Measurements from ENCODE around the gene PPP1R17. TPM values are rescaled to one million over a fixed set of nuclear protein-coding genes. Genes with fewer than 3 reads are reported as not detected.

PPP1R17 gene
- total and polyA plus RNA-seq, 4 donors = not detected

DNA sequence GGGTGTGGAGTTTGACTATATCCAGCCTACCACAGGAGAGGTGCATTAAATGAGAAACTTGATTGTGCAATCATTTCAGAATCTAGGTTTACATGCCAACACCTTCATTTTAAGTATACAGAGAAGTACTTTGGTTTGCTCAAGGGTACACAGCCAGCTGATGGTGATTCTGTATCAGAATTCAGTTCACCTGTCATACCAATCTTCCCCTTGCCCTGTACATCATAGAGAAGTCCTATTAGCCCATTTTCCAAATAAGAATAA, 35.0 kb upstream of the PPP1R17 start:
- Histone ChIP-seq H3K9me3 (ENCODE audit: control insufficient read depth, low read length) (no peaks in the 10 kb centered on the region), H3K4me3 (ENCODE audit: low read length in 2 of 2) (no peak overlapping the region), H3K36me3 (ENCODE audit: control insufficient read depth in 1 of 2, insufficient read depth in 2 of 2, low read length in 1 of 2) (no peaks in the 10 kb centered on the region), H3K4me1 (ENCODE audit: control insufficient read depth in 1 of 2, insufficient read depth in 2 of 2, low read length in 2 of 2) (no peaks in the 10 kb centered on the region), H3K27ac (ENCODE audit: low read depth in 1 of 2, low read length in 2 of 2) (no peak overlapping the region), H3K27me3 (ENCODE audit: control insufficient read depth in 1 of 2, insufficient read depth in 2 of 2, low read length in 1 of 2) (no peaks in the 10 kb centered on the region)
- ATAC-seq (ENCODE audit: low FRiP score) (no peak), DNase-seq (no peak)
- intact Hi-C loops (cut with DNase I) = no loop called here

DNA sequence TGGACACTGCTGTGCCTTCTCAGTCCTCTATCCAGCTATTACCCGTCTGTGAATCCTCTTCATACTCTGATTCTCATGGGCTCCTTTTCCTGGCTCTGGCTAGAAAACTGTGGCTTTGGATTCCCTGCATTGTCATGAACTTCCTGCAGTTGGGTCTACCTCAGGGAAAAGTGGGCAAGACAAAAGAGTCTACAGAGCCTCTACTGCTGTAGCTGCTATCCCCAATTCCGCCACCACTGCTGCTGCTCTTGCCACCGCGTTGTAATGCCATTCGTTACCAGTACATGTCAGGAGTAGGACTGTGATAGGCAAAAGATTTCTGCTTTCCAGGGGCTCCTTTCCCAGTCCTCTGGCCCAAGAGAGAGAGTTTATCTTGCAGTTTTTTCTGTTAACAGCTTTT, 23.9 kb upstream of the PPP1R17 start:
- 41 to 49% methylated on average over 5 of the region's 5 CpGs for WGBS, 2 donors

DNA sequence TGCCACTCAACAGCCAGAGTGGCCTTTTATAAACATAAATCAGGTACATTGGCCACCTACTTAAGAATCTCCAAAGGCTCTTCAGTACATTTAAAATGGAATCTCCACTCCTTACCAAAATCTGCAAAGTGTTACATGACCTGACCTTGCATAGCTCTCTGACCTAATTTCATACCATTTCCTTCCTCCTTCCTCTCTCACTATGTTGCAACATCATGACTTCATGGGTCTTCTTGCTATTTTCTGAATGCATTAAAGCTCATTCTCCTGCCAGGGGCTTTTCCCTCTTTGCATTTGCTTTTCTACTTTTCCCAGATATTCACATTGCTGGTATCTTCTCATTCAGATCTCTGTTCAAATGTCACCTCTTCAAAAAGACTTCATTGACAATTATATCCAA, 22.1 kb upstream of the PPP1R17 start:
- ATAC-seq (ENCODE audit: low FRiP score) = no peak
- no peaks in the 10 kb centered on the region for H3K4me1 ChIP-seq (ENCODE audit: control insufficient read depth in 1 of 2, insufficient read depth in 2 of 2, low read length in 2 of 2)

More for the DNA sequence above, 23.9 kb upstream of the PPP1R17 start:
- Histone ChIP-seq H3K4me1 (ENCODE audit: control insufficient read depth in 1 of 2, insufficient read depth in 2 of 2, low read length in 2 of 2) (no peaks in the 10 kb centered on the region), H3K4me3 (ENCODE audit: low read length in 2 of 2) (no peak overlapping the region), H3K27ac (ENCODE audit: low read depth in 1 of 2, low read length in 2 of 2) (no peak overlapping the region), H3K9me3 (ENCODE audit: control insufficient read depth, low read length) (no peaks in the 10 kb centered on the region), H3K27me3 (ENCODE audit: control insufficient read depth in 1 of 2, insufficient read depth in 2 of 2, low read length in 1 of 2) (no peaks in the 10 kb centered on the region), H3K36me3 (ENCODE audit: control insufficient read depth in 1 of 2, insufficient read depth in 2 of 2, low read length in 1 of 2) (no peaks in the 10 kb centered on the region)
- intact Hi-C loops (cut with DNase I) = no loop called here
- ATAC-seq (ENCODE audit: low FRiP score) (no peak), DNase-seq (no peak)

DNA sequence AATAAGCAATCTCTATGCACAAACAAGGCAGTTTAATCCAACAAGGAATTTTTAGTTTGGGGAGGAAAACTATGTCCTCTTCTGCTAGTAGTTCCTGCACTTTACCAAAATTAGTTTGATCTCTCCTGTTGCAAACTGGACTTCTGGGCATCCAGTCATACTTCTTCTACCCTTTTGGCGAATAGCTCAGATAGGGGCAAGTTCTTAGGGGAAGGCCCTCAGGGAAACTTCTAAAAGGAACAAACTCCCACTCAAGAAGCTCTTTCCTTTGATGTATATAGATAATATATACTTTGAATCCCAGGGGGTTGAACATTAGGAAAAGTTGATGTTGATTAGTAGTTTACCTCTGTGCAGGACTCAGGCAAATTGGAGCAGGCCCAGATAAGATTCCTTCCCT, 21.5 kb upstream of the PPP1R17 start:
- intact Hi-C loops (cut with DNase I) = no loop called here
- DNase-seq (no peak), ATAC-seq (ENCODE audit: low FRiP score) (no peak)
- Histone ChIP-seq H3K27me3 (ENCODE audit: control insufficient read depth in 1 of 2, insufficient read depth in 2 of 2, low read length in 1 of 2) (no peaks in the 10 kb centered on the region), H3K9me3 (ENCODE audit: control insufficient read depth, low read length) (no peaks in the 10 kb centered on the region), H3K36me3 (ENCODE audit: control insufficient read depth in 1 of 2, insufficient read depth in 2 of 2, low read length in 1 of 2) (no peaks in the 10 kb centered on the region), H3K4me1 (ENCODE audit: control insufficient read depth in 1 of 2, insufficient read depth in 2 of 2, low read length in 2 of 2) (no peaks in the 10 kb centered on the region), H3K4me3 (ENCODE audit: low read length in 2 of 2) (no peak overlapping the region), H3K27ac (ENCODE audit: low read depth in 1 of 2, low read length in 2 of 2) (no peak overlapping the region)
- 73 to 81% methylated on average over 1 of the region's 1 CpG for WGBS, 2 donors

More for the DNA sequence above, 22.1 kb upstream of the PPP1R17 start:
- no peaks in the 10 kb centered on the region for H3K9me3 ChIP-seq (ENCODE audit: control insufficient read depth, low read length)
- no peaks in the 10 kb centered on the region for H3K27me3 ChIP-seq (ENCODE audit: control insufficient read depth in 1 of 2, insufficient read depth in 2 of 2, low read length in 1 of 2)
- no peaks in the 10 kb centered on the region for H3K36me3 ChIP-seq (ENCODE audit: control insufficient read depth in 1 of 2, insufficient read depth in 2 of 2, low read length in 1 of 2)
- H3K4me3 ChIP-seq (ENCODE audit: low read length in 2 of 2) = no peak overlapping the region
- intact Hi-C loops (cut with DNase I) = no loop called here
- no peak overlapping the region for H3K27ac ChIP-seq (ENCODE audit: low read depth in 1 of 2, low read length in 2 of 2)
- DNase-seq = no peak

DNA sequence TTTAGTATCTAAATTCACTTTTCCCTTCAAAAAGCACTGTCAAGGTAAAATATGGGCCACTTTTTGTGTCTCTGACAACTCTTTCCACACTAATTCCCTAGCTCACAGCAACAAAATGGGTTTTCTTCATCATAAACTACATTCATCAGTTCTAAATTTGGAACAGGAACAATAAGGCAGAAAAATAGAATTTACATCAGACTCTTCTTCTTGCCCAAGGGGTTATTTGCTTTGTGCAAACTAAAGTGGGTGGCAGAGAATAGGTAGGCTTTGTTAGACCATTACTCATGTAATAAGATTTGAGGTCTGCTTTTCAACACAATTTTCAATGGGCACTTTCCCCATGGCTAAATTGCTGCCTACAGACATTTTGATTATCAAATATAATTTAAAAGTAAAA, 17.6 kb upstream of the PPP1R17 start:
- H3K27ac ChIP-seq (ENCODE audit: low read depth in 1 of 2, low read length in 2 of 2) = no peak overlapping the region
- H3K27me3 ChIP-seq (ENCODE audit: control insufficient read depth in 1 of 2, insufficient read depth in 2 of 2, low read length in 1 of 2) = no peaks in the 10 kb centered on the region
- DNase-seq = no peak
- no peak overlapping the region for H3K4me3 ChIP-seq (ENCODE audit: low read length in 2 of 2)
- intact Hi-C loops (cut with DNase I) = no loop called here
- H3K4me1 ChIP-seq (ENCODE audit: control insufficient read depth in 1 of 2, insufficient read depth in 2 of 2, low read length in 2 of 2) = no peaks in the 10 kb centered on the region
- H3K9me3 ChIP-seq (ENCODE audit: control insufficient read depth, low read length) = peaks cover 3% of the 10 kb centered on the region
- no peak for ATAC-seq (ENCODE audit: low FRiP score)
- H3K36me3 ChIP-seq (ENCODE audit: control insufficient read depth in 1 of 2, insufficient read depth in 2 of 2, low read length in 1 of 2) = no peaks in the 10 kb centered on the region

DNA sequence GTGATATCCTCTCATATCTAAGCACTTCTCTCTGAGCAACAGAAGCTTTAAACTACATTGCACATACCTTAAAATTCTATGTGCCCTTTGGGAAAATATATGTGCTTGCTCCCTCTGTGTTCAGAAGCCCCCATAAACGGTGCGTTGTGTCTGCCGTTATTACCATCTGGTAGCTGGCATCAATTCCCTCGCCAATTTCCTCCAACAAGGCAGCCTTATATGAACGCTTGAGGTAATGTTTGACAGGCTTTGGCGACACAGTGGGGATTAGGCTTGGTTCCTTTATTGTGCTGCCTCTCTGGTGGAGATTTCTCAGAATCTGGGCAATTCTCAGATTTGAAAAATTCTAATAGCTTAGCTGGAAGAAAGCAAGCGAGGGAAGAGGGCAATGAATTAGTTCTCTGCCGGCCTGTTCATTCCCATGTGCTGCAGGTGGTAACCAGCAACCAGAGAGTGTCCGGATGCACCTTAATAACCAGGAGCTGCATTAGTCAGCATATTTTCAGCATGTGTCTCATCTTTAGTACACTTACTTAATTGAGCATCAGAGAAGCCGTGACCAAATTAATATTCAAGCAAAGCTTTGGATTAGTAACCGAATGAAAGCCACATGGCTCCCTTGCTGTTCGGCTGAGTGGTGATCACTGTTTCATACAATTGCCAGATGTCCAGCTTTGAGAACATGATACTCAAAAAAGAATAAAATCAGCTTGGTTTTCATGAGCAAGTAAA, 7.3 kb upstream of the PPP1R17 start:
- 85% methylated on average over 12 of the region's 12 CpGs for WGBS, 2 donors
- Histone ChIP-seq H3K27ac (ENCODE audit: low read depth in 1 of 2, low read length in 2 of 2) (no peak overlapping the region), H3K4me1 (ENCODE audit: control insufficient read depth in 1 of 2, insufficient read depth in 2 of 2, low read length in 2 of 2) (no peaks in the 10 kb centered on the region), H3K4me3 (ENCODE audit: low read length in 2 of 2) (no peak overlapping the region), H3K36me3 (ENCODE audit: control insufficient read depth in 1 of 2, insufficient read depth in 2 of 2, low read length in 1 of 2) (no peaks in the 10 kb centered on the region), H3K27me3 (ENCODE audit: control insufficient read depth in 1 of 2, insufficient read depth in 2 of 2, low read length in 1 of 2) (peaks cover 0 to 2% of the 10 kb centered on the region in 2 donors), H3K9me3 (ENCODE audit: control insufficient read depth, low read length) (no peaks in the 10 kb centered on the region)
- intact Hi-C loops (cut with DNase I) = no loop called here
- ATAC-seq (ENCODE audit: low FRiP score) = no peak
- DNase-seq = no peak

DNA sequence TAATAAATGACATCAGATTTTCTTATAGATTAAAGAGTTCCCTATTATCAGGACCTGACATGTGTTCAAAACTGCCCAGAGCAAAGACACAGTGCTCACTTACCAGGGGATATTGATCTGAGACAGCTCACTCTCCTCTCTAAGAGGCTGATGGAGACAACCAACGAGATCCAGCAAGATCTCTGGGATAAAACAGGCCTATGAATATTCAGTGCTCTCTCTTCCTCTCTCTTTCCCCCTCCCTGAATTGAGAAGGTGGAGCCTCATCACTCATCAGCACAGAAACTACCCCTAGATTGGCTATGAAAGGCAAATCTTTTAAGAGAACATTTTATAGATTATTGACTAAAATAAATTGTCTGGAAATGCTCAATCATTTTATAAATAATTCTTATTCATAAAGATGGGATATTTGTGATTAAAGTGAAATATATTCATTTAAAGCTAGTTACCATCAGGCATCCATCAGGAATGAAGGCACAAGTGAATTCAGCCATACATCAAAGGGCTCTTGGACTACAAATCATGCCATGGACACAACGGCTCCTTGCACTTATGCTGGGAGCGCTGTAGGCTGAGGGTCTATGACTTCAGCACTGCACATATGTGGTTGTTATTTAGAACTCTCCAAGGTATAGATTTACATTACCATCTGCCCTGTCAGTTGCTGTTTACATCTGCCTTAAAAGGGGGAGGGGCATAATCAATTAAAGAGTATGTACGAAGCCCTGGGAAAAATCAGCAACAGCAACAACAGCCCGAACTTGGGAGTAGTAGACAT, 3.4 kb upstream of the PPP1R17 start:
- H3K4me1 ChIP-seq (ENCODE audit: control insufficient read depth in 1 of 2, insufficient read depth in 2 of 2, low read length in 2 of 2) = no peaks in the 10 kb centered on the region
- WGBS, 2 donors = 38 to 59% methylated on average over 5 of the region's 5 CpGs
- no peaks in the 10 kb centered on the region for H3K36me3 ChIP-seq (ENCODE audit: control insufficient read depth in 1 of 2, insufficient read depth in 2 of 2, low read length in 1 of 2)
- no peak overlapping the region for H3K4me3 ChIP-seq (ENCODE audit: low read length in 2 of 2)
- no peaks in the 10 kb centered on the region for H3K9me3 ChIP-seq (ENCODE audit: control insufficient read depth, low read length)
- no peaks in the 10 kb centered on the region for H3K27me3 ChIP-seq (ENCODE audit: control insufficient read depth in 1 of 2, insufficient read depth in 2 of 2, low read length in 1 of 2)
- no peak for DNase-seq
- intact Hi-C loops (cut with DNase I) = no loop called here
- ATAC-seq (ENCODE audit: low FRiP score) = no peak
- no peak overlapping the region for H3K27ac ChIP-seq (ENCODE audit: low read depth in 1 of 2, low read length in 2 of 2)

DNA sequence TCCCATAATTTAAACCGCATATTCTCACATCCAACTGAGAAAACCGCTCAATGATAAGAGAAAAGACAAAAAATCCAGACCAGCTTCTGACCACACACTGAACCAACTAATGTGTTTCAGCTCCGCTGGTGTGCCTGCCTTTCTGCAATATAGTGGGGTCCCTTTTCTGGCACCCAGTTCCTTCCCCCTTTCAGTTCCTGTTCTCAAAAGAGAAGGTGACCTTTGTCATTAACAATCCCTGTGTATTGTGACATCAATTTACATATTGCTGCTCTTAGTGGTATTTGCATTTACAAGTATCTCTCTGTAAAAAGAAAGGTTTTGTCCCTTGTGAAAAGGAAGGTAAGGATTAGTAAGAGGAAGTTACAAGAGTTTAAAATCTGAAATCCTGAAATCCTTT, 1.4 kb downstream of the PPP1R17 start:
- no peak overlapping the region for H3K27ac ChIP-seq (ENCODE audit: low read depth in 1 of 2, low read length in 2 of 2)
- H3K36me3 ChIP-seq (ENCODE audit: control insufficient read depth in 1 of 2, insufficient read depth in 2 of 2, low read length in 1 of 2) = no peaks in the 10 kb centered on the region
- 87 to 88% methylated on average over 3 of the region's 3 CpGs for WGBS, 2 donors
- intact Hi-C loops (cut with DNase I) = no loop called here
- no peak overlapping the region for H3K4me3 ChIP-seq (ENCODE audit: low read length in 2 of 2)
- H3K4me1 ChIP-seq (ENCODE audit: control insufficient read depth in 1 of 2, insufficient read depth in 2 of 2, low read length in 2 of 2) = no peaks in the 10 kb centered on the region
- DNase-seq = no peak
- H3K27me3 ChIP-seq (ENCODE audit: control insufficient read depth in 1 of 2, insufficient read depth in 2 of 2, low read length in 1 of 2) = peaks cover 0 to 2% of the 10 kb centered on the region in 2 donors
- no peak for ATAC-seq (ENCODE audit: low FRiP score)
- no peaks in the 10 kb centered on the region for H3K9me3 ChIP-seq (ENCODE audit: control insufficient read depth, low read length)

DNA sequence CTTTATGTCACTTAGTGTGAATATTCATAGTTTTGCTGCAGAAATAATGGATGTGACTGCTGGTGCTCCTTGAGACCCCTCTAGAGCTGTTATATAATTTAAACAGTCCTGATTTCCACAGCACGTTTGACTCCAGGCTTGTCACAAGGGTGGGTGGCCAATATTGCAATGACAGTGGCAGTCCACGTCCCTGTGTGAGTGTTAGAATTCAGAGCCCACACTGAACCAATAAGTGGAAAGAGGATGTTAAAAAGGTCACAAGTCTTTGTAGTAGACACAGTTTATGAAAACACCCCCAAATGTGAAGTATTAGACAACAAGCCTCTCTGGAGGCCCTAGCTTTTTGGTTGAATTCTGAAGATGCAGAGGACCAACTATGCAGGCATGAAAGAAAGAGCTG, 2.0 kb downstream of the PPP1R17 start:
- ATAC-seq (ENCODE audit: low FRiP score) = no peak
- Histone ChIP-seq H3K27me3 (ENCODE audit: control insufficient read depth in 1 of 2, insufficient read depth in 2 of 2, low read length in 1 of 2) (peaks cover 0 to 2% of the 10 kb centered on the region in 2 donors), H3K27ac (ENCODE audit: low read depth in 1 of 2, low read length in 2 of 2) (no peak overlapping the region), H3K4me1 (ENCODE audit: control insufficient read depth in 1 of 2, insufficient read depth in 2 of 2, low read length in 2 of 2) (no peaks in the 10 kb centered on the region), H3K36me3 (ENCODE audit: control insufficient read depth in 1 of 2, insufficient read depth in 2 of 2, low read length in 1 of 2) (no peaks in the 10 kb centered on the region), H3K4me3 (ENCODE audit: low read length in 2 of 2) (no peak overlapping the region), H3K9me3 (ENCODE audit: control insufficient read depth, low read length) (no peaks in the 10 kb centered on the region)
- WGBS, 2 donors = 45 to 63% methylated on average over 2 of the region's 2 CpGs
- intact Hi-C loops (cut with DNase I) = no loop called here
- no peak for DNase-seq

All from aorta (tissue), 5 donors.